Epidermal melanocyte (primary cell): ENCODE results near the gene KCNIP4.

Source experiments
- DNase-seq: peaks from one replicate; pipeline ENCODE4 v3.0.0; 2011; ENCODE audit warnings: low spot score; ENCODE audit not compliant: insufficient read length

KCNIP4 gene

DNA sequence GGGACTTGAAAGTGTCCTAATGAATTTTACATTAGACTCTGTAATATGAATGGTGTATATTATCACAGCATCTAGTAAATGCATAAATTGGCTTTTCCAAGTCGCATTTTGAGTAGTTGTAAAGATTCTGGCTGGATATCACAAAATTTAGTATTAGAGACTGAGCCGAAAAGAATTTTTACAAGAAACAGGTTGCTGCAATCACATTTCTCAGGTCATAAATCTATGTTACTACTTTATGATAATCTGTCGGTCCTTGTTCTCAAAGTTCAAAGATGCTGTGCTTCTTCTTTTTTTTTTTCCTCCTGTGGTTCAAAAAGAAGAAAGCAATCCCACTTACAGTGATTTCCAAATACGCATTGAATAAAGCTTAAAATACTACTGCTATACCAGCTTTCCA lies 253.4 kb downstream of the KCNIP4 start:
- no peak for DNase-seq

DNA sequence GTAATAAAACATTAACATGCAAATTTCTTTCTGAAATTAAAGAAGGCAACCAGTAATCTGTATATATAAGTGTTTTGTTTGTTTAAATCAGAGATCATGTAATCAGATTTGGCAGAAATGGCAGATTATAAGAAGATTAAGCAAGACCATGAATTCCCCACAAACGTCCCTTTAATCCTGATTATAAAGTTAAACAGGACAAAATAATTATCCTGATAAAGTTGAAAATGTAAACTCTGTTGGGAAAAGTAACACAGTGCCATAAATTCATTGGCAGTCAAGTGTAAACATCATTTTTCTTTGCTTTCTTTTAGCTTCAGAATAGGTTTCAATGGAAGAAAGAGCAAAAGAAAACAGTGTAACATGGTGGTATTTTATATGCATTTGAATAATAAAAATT lies 256.3 kb downstream of the KCNIP4 start:
- no peak for DNase-seq

DNA sequence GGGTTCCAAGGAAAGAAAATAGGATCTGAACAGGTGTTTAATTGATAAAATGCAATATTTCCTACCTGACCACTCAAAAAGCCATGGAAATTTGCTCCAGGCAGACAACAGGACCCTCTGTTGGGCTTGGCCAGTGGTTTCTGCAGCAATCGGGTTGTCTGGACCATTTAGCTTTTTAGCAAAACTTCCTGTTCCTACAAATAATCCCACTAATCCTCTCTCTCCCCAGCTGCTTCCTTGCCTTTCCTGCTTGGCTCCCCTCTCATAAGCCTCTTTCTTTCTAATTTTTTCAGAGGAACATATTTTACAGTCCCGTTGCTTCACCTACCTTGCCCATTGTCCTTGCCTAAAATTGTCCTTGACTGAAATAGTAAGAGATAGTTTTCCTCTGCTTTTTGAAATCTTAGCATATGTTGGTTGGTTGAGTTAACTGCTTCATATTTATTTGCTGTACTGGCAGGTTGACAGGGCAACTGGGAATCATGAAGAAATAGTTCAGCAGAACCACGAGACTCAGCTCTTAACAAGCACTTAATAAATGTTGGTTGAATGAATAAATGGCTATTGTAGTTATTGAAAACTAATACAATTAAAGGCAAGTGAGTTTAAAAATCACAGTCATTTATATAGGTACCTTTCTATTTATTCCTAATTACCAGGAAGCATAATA lies 259.8 kb downstream of the KCNIP4 start:
- DNase-seq, result no peak

DNA sequence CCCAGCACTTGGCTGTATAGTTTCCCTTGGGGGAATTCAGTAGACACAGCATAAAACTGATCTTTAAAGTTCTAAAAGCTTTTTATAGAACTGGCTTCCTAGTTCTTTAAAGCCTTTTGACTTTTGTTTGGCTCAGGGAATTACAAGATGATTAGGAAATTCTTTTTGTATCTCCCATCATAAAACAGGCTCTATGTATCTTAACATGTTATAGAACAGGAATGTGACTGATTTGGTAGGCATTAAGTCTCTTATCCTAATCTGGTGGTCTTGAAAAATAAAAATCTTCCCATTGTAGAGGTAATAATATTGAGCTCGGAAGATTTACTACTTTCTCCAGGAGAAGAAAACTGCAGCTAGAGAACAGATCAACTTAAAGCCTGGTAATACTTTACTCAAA lies 262.7 kb downstream of the KCNIP4 start:
- DNase-seq, result no peak

DNA sequence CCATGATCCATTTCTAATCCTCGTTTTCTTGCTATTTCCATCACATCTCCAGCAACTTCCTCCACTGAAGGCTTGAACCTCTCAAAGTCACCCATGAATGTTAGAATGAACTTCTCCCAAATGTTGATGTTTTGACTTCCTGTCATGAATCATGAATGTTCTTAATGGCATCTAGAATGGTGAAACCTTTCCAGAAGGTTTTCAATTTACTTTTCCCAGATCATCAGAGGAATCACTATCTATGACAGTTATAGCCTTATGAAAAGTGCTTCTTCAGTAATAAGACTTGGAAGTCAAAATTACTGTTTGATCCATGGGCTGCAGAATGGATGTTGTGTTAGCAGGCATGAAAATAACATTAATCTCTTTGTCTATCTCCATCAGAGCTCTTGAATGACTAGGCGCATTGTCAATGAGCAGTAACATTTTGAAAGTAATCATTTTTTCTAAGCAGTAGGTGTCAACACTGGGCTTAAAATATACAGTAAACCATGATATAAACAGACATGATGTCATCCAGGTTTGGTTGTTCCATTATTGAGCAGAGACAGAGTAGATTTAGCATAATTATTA lies 268.2 kb downstream of the KCNIP4 start:
- no peak for DNase-seq

DNA sequence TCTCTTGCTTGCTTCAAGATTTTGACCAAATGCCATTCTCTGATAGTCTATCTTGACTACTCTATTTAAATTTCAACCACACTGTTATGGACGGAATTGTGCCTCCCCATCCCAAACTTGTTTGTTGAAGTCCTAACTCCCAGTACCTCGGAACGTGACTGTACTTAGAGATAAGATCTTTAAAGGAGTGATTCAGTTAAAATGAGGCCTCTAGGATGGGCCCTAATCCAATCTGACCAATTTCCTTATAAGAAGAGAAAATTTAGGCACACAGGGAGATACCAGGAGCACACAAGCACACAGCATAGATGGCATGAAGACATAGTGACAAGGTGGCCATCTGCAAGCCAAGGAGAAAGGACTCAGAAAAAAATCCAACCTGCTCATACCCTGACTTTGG lies 269.9 kb downstream of the KCNIP4 start:
- no peak for DNase-seq

DNA sequence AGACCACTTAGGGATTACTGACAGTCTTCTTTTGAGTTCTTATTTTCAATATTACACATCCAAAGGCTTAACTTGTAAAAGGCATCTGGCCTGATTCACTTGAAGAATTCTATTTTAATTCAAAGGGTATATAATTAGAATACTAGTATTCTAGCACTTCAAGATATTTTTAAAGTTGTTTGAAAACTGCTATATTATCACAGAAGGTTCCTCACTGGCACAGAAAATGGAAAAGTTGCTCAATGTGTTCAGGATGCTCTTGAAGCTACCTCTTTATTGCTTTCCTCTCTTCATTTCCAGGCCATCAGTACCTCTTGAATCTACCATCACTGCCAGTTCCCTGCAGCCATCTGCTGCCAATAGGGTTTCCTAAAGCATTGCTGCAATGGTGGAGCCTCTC lies 271.4 kb downstream of the KCNIP4 start:
- DNase-seq, result no peak

DNA sequence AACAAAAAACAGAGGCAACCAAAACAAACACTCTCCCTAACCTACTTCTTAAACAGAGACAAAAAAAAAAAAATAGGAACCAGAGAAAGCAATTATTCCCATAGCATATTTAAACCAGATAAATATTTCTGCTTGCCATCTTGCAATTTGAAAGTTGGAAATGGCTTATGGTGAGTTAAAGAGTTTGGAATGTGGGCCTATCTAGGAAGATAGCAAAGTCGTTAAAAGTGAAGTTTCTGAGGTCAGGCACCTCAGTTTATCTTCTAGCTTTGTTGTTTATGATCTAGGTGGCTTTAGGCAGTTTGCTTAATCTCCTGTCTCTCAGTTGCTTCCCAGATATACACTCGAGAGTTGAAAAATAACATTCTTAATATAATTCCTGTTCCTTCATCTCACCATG lies 284.2 kb downstream of the KCNIP4 start:
- DNase-seq, result no peak

DNA sequence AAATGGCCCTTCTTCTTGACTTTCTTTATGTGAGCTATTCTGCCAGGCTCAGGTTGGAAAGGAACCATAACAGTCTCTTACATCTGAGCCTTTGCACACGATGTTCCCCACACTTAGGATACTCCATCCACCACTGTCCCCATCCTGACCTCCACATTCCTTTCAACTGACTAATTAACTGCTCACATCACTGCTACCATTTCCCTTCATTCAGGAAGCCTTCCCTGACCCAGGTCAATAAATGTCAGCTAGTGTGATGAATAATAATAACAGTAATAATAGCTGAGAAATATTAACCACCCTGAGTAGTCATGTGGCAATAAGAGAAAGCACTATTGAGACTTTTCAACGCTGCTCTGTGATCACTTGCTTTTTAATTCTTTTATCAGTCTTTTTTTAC lies 291.7 kb downstream of the KCNIP4 start:
- DNase-seq, result peak; percentile 21

DNA sequence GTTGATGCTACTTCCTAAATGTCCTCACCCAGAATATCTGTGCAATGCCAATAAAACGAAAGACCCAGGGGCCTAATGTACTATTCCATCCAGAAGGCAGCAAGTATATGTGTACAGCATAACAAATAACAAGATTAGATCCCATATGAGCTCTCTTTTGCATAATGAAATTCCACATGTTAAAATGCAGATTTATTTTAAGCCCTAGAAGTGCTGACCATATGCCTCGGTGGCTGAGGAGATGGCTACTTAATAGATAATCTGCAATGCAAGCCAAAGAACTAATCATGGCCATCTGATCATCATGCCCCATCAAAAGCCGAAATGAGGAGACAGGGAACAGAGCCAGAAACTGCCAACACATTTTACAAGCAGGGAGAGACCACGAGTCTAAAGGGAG lies 293.5 kb downstream of the KCNIP4 start:
- no peak for DNase-seq

DNA sequence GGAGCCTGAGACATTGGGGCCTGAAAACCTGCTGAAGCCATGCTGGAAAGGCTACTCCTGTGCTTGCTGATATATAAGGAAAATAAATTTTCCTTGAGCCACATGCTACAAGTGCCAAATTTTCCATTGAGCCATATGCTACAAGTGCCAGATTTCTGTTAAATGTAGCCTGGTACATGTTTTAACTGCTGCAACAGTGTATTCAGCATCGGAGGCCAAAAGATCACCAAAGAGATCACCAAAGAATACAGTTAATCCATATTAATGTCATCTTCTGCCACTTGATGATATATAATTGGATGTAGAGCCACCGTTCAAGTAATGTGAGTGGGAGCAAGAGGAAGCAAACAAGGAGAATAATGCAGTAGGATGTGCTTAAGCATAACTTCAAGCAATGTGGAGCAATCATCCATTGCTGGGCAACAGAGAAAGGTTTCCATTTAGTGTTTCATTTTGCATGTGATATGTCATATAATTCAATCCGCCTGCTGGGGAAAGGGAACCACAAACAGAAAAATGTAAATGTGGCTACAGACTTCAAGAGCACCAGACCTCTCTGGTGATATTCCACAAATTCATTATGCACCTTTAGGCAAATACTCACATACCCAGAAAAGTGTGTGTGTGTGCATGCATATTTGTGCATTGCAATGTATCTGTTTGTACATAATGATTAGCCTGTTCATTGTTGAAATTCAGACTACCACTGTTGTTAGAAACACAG lies 295.9 kb downstream of the KCNIP4 start:
- DNase-seq, result no peak

DNA sequence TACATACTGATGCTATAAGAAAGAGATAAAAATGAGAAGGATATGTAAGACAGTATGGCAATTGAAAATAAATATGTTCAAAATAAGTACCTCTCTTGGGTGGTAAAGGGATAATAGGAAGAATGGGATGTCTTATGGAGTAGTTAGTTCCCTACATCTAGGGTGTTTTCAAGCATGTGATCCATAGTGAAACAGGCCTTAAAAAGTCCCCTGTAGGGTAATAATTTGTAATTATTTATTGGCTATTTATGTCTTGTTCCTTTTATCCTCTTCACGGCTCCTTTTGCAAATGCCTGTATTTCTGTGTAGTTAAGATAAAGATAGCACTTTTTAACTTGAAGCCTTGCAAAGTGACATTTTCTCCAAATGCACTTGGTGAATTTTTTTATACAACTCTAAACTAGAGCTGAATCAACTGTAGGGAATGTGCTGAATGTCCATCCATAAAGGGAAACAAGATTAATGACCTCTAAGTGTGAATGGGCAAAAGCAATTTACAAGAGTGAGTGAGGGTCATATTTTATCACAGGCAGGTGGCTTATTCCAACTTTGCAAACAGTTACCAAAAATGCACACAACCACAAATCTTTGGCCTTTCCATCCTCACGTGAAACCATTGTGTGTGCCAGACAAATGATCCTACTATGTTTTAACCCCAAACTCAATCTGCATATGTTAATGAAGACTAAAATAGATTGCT lies 299.0 kb downstream of the KCNIP4 start:
- no peak for DNase-seq

DNA sequence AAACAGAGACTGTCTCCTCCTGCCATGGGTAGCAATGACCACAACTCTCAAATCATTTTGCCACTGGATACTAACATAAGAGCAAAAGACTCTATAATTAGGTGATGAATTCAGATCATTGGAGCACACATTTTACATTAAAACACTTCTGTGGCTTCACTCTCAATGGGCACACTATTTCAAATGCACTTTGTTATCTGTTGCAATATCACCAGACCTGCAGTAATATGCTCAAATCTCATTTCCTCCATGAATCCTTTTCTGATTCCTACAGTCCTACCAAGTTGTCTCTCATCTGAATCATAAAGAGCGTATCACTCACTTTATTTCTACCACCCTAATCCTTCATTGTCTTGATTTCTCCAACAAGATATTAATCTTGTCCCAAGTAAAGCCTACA lies 302.8 kb downstream of the KCNIP4 start:
- DNase-seq, result no peak

DNA sequence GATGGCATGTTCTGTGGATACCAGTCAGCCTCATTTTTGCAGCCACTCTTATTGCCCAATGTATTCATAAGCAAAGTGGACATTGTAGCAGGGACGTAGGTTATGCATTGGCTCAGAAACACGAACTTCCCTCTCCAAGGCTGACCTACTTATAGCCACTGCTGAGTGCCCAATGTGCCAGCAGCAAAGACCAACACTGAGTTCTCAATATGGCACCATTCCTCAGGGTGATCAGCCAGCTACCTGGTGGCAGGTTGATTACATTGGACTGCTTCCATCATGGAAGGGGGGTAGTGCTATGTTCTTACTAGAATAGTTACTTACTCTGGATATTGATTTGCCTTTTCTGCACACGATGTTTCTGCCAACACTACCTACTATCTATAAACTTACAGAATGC lies 306.9 kb downstream of the KCNIP4 start:
- DNase-seq, result no peak

DNA sequence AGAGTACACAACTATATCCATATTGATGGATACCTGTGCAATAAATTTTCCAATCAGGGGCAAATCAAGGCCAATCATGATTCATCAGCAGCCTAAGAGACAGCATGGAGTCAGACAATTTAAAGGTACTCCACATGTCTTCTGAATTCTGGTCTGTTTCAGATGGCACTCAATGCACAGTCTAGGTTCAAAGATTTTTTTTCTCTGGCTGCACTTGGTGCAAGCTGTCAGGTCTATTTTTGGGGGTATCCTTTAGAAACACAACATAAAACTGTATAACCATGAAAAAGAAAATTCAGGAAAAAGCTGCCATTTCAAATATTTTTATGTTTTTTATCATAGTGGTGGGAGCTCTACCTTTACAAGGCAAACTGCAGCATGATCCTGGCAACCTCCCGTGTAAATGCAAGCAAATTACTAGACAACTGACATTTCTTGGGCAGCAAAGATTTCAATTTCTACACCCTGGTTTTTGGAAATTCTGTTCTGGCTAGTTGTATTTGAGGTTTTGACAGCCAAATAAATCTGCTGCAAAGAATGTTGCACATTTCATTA lies 310.3 kb downstream of the KCNIP4 start:
- no peak for DNase-seq

DNA sequence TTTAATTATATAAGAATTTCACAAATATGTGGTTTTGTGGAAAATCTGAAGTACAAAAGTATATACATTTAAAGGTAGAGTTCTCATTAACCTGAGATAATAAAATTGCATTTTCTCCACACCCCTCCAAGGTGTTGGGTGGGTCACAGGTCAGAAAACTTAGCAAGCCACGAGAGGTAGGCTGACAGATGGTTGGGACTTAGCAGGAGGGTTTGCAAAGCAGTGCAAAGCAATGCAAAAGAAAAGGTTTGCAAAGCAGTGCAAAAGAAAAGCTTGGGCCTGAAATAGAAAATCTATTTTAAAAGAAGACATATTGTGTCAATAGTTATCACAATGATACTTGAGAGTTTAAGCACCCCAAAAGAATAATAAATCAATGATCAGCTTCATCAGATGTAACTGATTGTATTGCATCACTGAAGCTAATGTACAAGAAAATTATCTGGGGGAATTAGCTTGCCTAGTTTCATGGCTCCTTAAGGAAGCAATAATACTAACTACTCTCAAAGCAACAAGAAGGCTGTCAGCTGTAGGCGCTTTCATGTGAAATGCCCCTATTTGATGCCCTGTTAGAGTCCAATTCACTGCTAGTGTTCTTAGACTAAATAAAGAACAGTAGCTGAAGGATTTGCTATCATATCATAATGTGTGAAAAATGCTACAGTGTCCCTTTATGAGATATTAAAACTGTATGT lies 319.5 kb downstream of the KCNIP4 start:
- DNase-seq, result no peak

DNA sequence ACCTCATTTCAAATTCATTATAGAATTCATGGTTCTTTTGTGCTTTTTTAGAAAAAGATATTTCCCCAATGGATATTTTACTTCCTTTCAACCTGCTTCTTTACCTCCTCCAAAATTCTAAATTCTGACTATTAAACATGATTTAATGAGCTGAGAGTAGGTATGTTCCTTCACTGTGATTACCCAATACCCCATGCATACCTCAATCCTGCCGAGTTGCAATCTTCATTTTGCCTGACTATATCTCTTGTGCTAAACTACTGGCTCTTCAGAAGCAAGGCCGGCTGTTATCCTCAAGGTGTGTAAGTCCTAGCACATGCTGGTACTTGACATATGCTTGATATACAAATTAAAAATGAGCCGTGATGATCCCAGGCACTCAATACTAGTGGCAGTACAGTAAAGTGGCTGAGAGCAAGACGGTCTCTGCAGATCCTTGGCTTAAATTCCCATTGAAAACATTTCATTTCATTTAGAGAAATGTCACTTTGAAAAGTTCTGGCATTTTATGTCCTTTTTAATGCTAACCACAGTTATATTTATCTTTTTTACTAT lies 320.4 kb downstream of the KCNIP4 start:
- DNase-seq, result no peak

DNA sequence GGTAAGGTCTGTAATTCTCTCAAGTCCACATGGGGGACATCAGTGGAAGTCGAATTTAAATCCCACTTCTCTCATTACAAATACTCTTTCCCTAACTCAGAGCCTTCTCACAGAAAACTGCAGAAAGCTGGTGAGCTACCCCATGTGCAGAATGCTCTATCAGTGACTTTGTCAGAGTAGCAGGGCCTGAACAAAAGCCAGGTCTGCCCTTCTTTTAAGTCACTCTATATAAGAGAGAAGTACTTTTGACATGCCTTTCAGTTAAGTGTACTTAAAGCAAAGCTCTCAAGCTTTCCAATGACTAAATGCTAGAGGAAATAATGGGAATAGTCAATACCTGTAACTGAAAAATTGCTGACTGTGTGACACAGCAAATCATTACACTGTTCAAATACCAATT lies 323.1 kb downstream of the KCNIP4 start:
- DNase-seq, result no peak

DNA sequence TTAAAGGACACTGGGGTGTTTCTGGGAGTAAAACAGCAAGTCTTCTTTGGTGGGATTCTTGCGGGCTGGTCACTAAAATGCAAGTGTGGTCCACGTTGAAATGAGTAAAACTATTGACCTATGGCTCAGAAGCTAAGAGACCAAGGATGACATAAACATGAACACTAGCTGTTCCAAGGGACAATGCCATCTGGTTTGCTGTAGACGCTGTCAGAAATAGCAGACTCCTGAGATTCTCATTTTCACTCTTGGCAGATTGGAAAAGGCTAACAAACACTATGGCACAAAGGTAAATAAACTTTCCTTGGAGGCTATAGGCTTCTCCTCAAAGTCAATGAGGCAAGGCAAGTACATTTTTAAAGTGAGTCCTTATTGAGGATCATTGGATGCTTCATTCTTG lies 343.6 kb downstream of the KCNIP4 start:
- DNase-seq, result no peak

DNA sequence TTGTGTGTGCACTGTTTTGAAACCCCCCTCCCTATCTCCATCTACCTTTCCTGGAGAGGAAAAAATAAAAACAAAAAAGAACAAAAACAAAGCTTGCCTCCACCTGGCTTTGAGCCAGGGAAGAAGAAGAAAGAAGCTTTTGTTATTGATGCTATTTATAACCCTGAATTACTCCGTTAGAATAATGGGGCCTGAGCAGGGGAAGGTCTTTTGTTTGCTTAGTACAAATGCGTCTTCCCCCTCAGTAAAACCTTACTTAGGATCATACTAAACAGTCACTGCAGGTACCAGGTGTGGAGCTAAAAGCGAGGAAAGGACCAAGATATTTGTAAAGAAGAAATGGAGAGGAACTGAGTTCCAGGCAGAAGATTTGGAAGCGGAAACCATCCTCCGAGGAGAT lies 352.1 kb downstream of the KCNIP4 start:
- no peak for DNase-seq

DNA sequence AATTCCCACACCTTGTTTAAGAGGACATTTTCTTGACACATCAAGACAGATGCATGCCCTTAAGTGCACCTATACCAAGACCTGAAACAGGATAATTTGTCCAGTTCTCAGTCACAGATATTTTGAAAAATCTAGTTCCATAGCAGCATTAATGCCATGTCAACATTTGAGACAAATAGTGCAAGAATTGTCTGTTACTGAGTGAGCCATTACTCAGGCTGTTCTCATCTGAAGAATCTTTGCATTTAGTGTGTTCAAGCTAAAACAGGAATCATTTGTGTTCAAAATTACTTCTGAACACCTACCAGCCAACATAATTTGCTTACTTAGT lies 354.9 kb downstream of the KCNIP4 start:
- no peak for DNase-seq
